WTC11 (cell line): Measurements from ENCODE around the gene ZFP3. TPM values are rescaled to one million over a fixed set of nuclear protein-coding genes. Genes with fewer than 3 reads are reported as not detected.
"Not testable (repeated sequence)": the region's sequence is repeated elsewhere in the genome, so short reads cannot be mapped to it uniquely, and the experiment has no call there.

ENCODE experiments used
- ATAC-seq: fragments of 200-7000 bp; cut with Tn5 transposase; 2 replicates; pipeline ENCODE4 v1.10.0; 2021; ENCODE audit warnings: mild to moderate bottlenecking, moderate library complexity
- CTCF ChIA-PET: fragments of 300-600 bp; sonication (Branson Sonifier 250); formaldehyde crosslinking; loops from one replicate; lab custom pipeline; 2021; ENCODE audit warnings: antibody characterized with exemption; lab: Charles Lee
- POLR2A ChIA-PET: fragments of 350-600 bp; sonication (Branson Sonifier 250); formaldehyde crosslinking; loops from one replicate; lab custom pipeline; 2021; ENCODE audit warnings: antibody characterized with exemption; lab: Charles Lee
- DNase-seq: peaks from one replicate; pipeline ENCODE4 v3.0.0; 2021; ENCODE audit warnings: low spot score
- H3K27ac Mint-ChIP-seq: 2 replicates; pipeline ENCODE4 v1.8.0; 2021; ENCODE audit warnings: mixed read lengths
- H3K27me3 Mint-ChIP-seq: 2 replicates; pipeline ENCODE4 v1.8.0; 2021; ENCODE audit warnings: low read depth, mild to moderate bottlenecking, moderate library complexity, mixed read lengths
- H3K36me3 Mint-ChIP-seq: 2 replicates; pipeline ENCODE4 v1.8.0; 2021; ENCODE audit warnings: mixed read lengths
- H3K4me1 Mint-ChIP-seq: 2 replicates; pipeline ENCODE4 v1.8.0; 2022; ENCODE audit warnings: mixed read lengths
- H3K4me3 Mint-ChIP-seq: 2 replicates; pipeline ENCODE4 v1.8.0; 2021; ENCODE audit warnings: mild to moderate bottlenecking, moderate library complexity, mixed read lengths
- H3K9me3 Mint-ChIP-seq: 2 replicates; pipeline ENCODE4 v1.8.0; 2021; ENCODE audit warnings: mixed read lengths
- GABPB1 ChIP-seq: sonication (generic); formaldehyde crosslinking; IDR thresholded peaks from 2 replicates; pipeline ENCODE4 v1.8.1; 2023; ENCODE audit warnings: mild to moderate bottlenecking, missing genetic modification reagents
- JUN ChIP-seq: sonication (generic); formaldehyde crosslinking; IDR thresholded peaks from 2 replicates; pipeline ENCODE4 v1.8.0; 2023; ENCODE audit warnings: mild to moderate bottlenecking, missing genetic modification reagents
- NFYB ChIP-seq: sonication (generic); formaldehyde crosslinking; conservative IDR thresholded peaks from 2 replicates; pipeline ENCODE4 v1.8.0; 2022; ENCODE audit warnings: low read depth, missing genetic modification reagents
- NR3C1 ChIP-seq: sonication (generic); formaldehyde crosslinking; conservative IDR thresholded peaks from 2 replicates; pipeline ENCODE4 v1.8.1; 2023; ENCODE audit warnings: low read depth, mild to moderate bottlenecking, missing genetic modification reagents
- OVOL2 ChIP-seq: fragments of 250-450 bp; sonication (Bioruptor Pico); IDR thresholded peaks from 2 replicates; pipeline ENCODE4 v1.9.0; 2021; ENCODE audit warnings: mild to moderate bottlenecking, borderline replicate concordance
- total RNA-seq: library from RNA; stranded (reverse); gene quantifications from 3 replicates; pipeline ENCODE4 v1.2.3, GENCODE V29; 2021
- TF ChIP-seq, protein P1 (sequence below): sonication (generic); formaldehyde crosslinking; IDR thresholded peaks from 2 replicates; pipeline ENCODE4 v1.8.0; 2022; ENCODE audit warnings: mild to moderate bottlenecking, missing genetic modification reagents
- TF ChIP-seq, protein P2 (sequence below): sonication (generic); formaldehyde crosslinking; IDR thresholded peaks from 2 replicates; pipeline ENCODE4 v1.8.1; 2023; ENCODE audit warnings: mild to moderate bottlenecking, missing genetic modification reagents, moderate library complexity
- TF ChIP-seq, protein P3 (sequence below): sonication (generic); formaldehyde crosslinking; IDR thresholded peaks from 2 replicates; pipeline ENCODE4 v1.8.0; 2022; ENCODE audit warnings: mild to moderate bottlenecking, missing genetic modification reagents
- TF ChIP-seq, protein P4 (sequence below): fragments of 200-600 bp; IDR thresholded peaks from 2 replicates; pipeline ENCODE4 v1.8.0; 2022; ENCODE audit warnings: antibody characterized with exemption
- TF ChIP-seq, protein P5 (sequence below): sonication (generic); formaldehyde crosslinking; IDR thresholded peaks from 2 replicates; pipeline ENCODE4 v1.8.0; 2022; ENCODE audit warnings: mild to moderate bottlenecking, missing genetic modification reagents
- TF ChIP-seq, protein P6 (sequence below): sonication (generic); formaldehyde crosslinking; IDR thresholded peaks from 2 replicates; pipeline ENCODE4 v1.8.1; 2022; ENCODE audit warnings: low read depth, mild to moderate bottlenecking, moderate library complexity, missing genetic modification reagents, borderline replicate concordance
- TF ChIP-seq, protein P7 (sequence below): sonication (generic); formaldehyde crosslinking; conservative IDR thresholded peaks from 2 replicates; pipeline ENCODE4 v1.8.1; 2022; ENCODE audit warnings: mild to moderate bottlenecking, missing genetic modification reagents

Gene ZFP3
- total RNA-seq, 1 experiment from 2014 or later, result 0.66 TPM

DNA sequence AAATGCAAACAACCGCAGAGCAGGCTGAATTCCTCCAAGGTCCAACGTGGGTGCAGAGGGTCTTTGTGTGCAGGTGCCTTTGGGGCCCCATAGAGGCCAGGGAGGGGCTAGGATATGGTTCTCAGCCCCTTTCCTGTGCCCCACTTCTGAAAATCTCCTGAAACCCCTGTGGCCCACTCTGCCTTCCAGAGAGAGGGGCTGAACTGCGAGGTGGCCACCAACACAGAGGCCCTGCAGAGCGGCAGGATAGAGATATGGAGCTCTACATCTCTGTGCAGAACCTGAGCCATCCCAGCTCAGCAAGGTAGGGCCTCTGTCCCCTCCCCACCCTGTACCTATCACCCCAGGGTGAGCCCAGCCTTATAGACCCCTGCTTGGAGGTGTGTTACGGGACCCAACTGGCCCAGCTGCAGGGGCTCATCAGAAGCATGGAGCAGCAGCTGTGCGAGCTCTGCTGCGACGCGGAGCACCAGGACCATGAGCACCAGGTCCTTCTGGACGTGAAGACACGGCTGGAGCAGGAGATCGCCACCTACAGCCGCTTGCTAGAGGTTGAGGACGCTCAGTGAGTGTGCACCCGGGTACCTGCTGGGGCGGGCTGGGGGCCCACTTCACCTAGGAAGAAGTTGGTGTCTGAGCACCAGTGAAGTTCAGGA lies 43.0 kb downstream of the ZFP3 start:
- Mint-ChIP-seq H3K4me1 (peaks cover 7% of the 10 kb centered on the region; the same call in 1 of the 2 replicates), H3K36me3 (no peaks in the 10 kb centered on the region), H3K4me3 (peak overlapping the region; percentile 67), H3K9me3 (peaks cover 12% of the 10 kb centered on the region), H3K27ac (no peak overlapping the region), H3K27me3 (peaks cover 51% of the 10 kb centered on the region)
- POLR2A ChIA-PET, result interaction anchor here (1.6 kb wide), 1 partner anchor 11 kb away, joined by 5 read pairs; no protein-coding TSS in a partner anchor
- CTCF ChIA-PET, result interaction anchor here (1.0 to 1.5 kb wide), 2 partner anchors 116 to 121 kb away, joined by 3 to 5 read pairs; no protein-coding TSS in a partner anchor
- ATAC-seq (no peak), DNase-seq (no peak)
- TF ChIP-seq GABPB1 (no peak), NR3C1 (CRISPR knock-in tag) (no peak), OVOL2 (CRISPR knock-in tag) (no peak), JUN (CRISPR knock-in tag) (no peak), NFYB (CRISPR knock-in tag) (no peak)
- TF ChIP-seq, protein P1, sequence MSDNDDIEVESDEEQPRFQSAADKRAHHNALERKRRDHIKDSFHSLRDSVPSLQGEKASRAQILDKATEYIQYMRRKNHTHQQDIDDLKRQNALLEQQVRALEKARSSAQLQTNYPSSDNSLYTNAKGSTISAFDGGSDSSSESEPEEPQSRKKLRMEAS (CRISPR knock-in tag), result no peak
- TF ChIP-seq, protein P2, sequence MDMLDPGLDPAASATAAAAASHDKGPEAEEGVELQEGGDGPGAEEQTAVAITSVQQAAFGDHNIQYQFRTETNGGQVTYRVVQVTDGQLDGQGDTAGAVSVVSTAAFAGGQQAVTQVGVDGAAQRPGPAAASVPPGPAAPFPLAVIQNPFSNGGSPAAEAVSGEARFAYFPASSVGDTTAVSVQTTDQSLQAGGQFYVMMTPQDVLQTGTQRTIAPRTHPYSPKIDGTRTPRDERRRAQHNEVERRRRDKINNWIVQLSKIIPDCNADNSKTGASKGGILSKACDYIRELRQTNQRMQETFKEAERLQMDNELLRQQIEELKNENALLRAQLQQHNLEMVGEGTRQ (CRISPR knock-in tag), result no peak
- TF ChIP-seq, protein P3, sequence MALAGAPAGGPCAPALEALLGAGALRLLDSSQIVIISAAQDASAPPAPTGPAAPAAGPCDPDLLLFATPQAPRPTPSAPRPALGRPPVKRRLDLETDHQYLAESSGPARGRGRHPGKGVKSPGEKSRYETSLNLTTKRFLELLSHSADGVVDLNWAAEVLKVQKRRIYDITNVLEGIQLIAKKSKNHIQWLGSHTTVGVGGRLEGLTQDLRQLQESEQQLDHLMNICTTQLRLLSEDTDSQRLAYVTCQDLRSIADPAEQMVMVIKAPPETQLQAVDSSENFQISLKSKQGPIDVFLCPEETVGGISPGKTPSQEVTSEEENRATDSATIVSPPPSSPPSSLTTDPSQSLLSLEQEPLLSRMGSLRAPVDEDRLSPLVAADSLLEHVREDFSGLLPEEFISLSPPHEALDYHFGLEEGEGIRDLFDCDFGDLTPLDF (CRISPR knock-in tag), result no peak
- TF ChIP-seq, protein P4, sequence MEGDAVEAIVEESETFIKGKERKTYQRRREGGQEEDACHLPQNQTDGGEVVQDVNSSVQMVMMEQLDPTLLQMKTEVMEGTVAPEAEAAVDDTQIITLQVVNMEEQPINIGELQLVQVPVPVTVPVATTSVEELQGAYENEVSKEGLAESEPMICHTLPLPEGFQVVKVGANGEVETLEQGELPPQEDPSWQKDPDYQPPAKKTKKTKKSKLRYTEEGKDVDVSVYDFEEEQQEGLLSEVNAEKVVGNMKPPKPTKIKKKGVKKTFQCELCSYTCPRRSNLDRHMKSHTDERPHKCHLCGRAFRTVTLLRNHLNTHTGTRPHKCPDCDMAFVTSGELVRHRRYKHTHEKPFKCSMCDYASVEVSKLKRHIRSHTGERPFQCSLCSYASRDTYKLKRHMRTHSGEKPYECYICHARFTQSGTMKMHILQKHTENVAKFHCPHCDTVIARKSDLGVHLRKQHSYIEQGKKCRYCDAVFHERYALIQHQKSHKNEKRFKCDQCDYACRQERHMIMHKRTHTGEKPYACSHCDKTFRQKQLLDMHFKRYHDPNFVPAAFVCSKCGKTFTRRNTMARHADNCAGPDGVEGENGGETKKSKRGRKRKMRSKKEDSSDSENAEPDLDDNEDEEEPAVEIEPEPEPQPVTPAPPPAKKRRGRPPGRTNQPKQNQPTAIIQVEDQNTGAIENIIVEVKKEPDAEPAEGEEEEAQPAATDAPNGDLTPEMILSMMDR, result no peak
- TF ChIP-seq, protein P5, sequence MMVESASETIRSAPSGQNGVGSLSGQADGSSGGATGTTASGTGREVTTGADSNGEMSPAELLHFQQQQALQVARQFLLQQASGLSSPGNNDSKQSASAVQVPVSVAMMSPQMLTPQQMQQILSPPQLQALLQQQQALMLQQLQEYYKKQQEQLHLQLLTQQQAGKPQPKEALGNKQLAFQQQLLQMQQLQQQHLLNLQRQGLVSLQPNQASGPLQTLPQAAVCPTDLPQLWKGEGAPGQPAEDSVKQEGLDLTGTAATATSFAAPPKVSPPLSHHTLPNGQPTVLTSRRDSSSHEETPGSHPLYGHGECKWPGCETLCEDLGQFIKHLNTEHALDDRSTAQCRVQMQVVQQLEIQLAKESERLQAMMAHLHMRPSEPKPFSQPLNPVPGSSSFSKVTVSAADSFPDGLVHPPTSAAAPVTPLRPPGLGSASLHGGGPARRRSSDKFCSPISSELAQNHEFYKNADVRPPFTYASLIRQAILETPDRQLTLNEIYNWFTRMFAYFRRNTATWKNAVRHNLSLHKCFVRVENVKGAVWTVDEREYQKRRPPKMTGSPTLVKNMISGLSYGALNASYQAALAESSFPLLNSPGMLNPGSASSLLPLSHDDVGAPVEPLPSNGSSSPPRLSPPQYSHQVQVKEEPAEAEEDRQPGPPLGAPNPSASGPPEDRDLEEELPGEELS (CRISPR knock-in tag), result no peak
- TF ChIP-seq, protein P6, sequence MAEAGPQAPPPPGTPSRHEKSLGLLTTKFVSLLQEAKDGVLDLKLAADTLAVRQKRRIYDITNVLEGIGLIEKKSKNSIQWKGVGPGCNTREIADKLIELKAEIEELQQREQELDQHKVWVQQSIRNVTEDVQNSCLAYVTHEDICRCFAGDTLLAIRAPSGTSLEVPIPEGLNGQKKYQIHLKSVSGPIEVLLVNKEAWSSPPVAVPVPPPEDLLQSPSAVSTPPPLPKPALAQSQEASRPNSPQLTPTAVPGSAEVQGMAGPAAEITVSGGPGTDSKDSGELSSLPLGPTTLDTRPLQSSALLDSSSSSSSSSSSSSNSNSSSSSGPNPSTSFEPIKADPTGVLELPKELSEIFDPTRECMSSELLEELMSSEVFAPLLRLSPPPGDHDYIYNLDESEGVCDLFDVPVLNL, result no peak
- TF ChIP-seq, protein P7, sequence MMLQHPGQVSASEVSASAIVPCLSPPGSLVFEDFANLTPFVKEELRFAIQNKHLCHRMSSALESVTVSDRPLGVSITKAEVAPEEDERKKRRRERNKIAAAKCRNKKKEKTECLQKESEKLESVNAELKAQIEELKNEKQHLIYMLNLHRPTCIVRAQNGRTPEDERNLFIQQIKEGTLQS (CRISPR knock-in tag), result no peak

DNA sequence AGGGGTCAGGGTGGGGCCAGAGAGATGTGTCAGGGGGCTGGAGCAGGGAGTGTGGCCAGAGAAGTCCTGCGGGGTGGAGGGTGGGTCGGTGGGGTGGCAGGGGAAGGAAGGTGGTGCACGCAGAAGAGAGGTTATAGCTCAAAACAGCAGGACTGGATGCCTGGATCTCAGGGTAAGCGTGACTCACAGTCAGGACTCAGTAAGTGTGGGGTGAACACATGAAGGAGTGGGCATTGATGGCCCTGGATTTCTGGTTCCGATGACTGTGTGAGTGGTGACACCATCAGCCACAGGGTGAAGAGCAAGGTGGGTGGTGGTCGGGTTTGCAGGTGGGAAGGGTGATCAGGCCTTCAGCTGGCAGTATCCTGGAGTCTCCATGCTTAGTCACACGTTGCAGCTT lies 43.8 kb downstream of the ZFP3 start:
- Mint-ChIP-seq H3K4me3 (peak overlapping the region; percentile 67), H3K9me3 (peaks cover 12% of the 10 kb centered on the region), H3K27me3 (peaks cover 45% of the 10 kb centered on the region)
- not testable (repeated sequence) for ATAC-seq, DNase-seq, H3K36me3 Mint-ChIP-seq, H3K4me1 Mint-ChIP-seq, H3K27ac Mint-ChIP-seq
- ChIA-PET CTCF (interaction anchor here (1.0 to 1.6 kb wide), 3 partner anchors 11 to 122 kb away, joined by 3 to 8 read pairs (median 5); partner anchors contain the start of gene ZNF232), POLR2A (interaction anchor here (0.6 to 1.6 kb wide), 3 partner anchors 9 to 12 kb away, joined by 3 to 5 read pairs (median 4); partner anchors contain the start of gene ZNF232)
